ENCODE measurements around the gene ARHGAP32. TPM values are rescaled to one million over a fixed set of nuclear protein-coding genes. Genes with fewer than 3 reads are reported as not detected.

The ARHGAP32 gene
- total RNA-seq, 1 donor from 2014 or later = 4.2 TPM

- DNase-seq (ENCODE audit: low read depth) = no peak
- no peak overlapping the region for H3K4me3 ChIP-seq (ENCODE audit: low read depth, low read length)
- TF ChIP-seq, protein P1, sequence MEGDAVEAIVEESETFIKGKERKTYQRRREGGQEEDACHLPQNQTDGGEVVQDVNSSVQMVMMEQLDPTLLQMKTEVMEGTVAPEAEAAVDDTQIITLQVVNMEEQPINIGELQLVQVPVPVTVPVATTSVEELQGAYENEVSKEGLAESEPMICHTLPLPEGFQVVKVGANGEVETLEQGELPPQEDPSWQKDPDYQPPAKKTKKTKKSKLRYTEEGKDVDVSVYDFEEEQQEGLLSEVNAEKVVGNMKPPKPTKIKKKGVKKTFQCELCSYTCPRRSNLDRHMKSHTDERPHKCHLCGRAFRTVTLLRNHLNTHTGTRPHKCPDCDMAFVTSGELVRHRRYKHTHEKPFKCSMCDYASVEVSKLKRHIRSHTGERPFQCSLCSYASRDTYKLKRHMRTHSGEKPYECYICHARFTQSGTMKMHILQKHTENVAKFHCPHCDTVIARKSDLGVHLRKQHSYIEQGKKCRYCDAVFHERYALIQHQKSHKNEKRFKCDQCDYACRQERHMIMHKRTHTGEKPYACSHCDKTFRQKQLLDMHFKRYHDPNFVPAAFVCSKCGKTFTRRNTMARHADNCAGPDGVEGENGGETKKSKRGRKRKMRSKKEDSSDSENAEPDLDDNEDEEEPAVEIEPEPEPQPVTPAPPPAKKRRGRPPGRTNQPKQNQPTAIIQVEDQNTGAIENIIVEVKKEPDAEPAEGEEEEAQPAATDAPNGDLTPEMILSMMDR (conservative IDR thresholded peaks at IDR 0.05; ENCODE audit: low read depth, low read length) = no peak
Observed at GRCh38 chr11:128926437-128927107, 265.6 kb downstream of the ARHGAP32 start.

GRCh38 chr11:128926000-128926399 lies 266.1 kb downstream of the ARHGAP32 start:
- TF ChIP-seq, protein P1 (conservative IDR thresholded peaks at IDR 0.05; ENCODE audit: low read depth, low read length) = no peak
- no peak overlapping the region for H3K4me3 ChIP-seq (ENCODE audit: low read depth, low read length)
- DNase-seq (ENCODE audit: low read depth) = no peak

GRCh38 chr11:128925250-128925600 lies 266.9 kb downstream of the ARHGAP32 start:
- TF ChIP-seq, protein P1 (conservative IDR thresholded peaks at IDR 0.05; ENCODE audit: low read depth, low read length) = no peak
- no peak overlapping the region for H3K4me3 ChIP-seq (ENCODE audit: low read depth, low read length)
- no peak for DNase-seq (ENCODE audit: low read depth)

DNA sequence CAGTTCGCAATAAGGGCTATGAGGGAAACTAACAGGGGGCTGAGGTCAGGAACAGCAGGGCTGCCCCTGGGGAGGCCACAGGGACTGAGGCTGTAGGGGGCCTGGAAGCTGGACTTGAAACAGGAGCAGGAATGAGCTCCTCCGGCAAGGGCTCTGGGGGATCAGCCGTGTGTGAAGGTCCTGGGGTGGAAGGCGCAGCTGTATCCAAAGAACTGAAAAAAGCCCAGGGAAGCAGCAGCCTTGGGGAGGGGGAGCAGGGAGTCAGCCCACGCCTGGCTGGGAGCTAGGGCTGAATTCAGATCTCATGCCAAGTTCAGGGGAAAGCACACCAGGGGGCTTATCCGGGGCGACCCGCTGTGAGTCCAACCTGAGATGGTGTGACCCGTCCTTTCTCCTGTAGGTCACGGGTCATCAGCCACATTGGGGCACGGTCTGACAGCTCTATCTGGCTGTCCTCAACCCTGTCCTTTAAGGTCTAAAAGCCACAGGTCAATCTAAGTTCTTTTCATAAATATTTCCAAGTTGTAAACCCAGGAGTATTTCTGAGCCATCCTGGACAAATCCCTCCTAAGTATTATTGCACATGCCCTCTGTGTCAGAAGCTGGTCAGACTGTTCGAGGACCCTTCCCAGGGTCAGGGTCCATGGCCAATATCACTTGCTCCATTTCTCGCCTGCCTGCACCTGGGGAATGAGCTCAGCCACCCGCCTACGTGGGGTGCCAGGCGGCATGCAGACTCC lies 267.4 kb downstream of the ARHGAP32 start:
- TF ChIP-seq, protein P1 (conservative IDR thresholded peaks at IDR 0.05; ENCODE audit: low read depth, low read length) = no peak
- no peak overlapping the region for H3K4me3 ChIP-seq (ENCODE audit: low read depth, low read length)
- DNase-seq (ENCODE audit: low read depth) = no peak

DNA sequence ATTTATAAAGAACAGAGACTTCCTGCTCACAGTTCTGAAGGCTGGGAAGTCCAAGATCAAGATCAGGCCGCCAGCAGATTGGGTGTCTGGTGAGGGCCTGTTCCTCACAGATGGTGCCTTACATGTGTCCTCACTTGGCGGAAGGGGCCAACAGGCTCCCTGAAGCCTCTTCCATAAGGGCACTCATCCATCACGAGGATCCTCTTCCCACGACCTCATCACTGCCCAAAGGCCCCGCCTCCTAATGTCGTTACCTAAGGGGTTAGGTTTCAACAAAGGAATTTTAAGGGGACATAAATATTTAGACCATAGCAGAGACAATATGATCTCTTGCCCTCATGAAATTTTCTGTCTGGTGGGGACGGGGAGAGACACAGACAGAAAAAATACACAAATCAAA lies 268.0 kb downstream of the ARHGAP32 start:
- no peak for DNase-seq (ENCODE audit: low read depth)
- no peak overlapping the region for H3K4me3 ChIP-seq (ENCODE audit: low read depth, low read length)
- TF ChIP-seq, protein P1 (conservative IDR thresholded peaks at IDR 0.05; ENCODE audit: low read depth, low read length) = no peak

DNA sequence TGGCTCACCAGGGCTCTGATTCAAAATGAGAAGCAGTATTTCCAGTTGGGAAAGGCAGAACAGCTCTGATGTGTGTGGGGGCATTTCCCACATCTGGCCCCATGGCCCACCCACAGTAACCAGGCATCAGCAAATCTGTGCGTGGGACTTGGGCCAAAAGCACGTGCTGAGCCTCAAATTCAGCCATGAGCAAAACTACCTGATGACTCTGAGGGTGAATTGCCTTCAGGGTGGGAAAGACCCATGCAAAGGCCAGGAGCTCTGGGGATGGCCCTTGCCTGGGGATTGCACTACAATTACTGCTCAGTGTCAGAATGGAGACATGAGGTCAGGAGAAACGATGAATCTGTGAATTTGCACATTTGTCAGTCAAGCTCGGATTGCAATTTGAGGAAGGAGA lies 270.3 kb downstream of the ARHGAP32 start:
- DNase-seq (ENCODE audit: low read depth) = no peak

More for the DNA sequence above, 270.3 kb downstream of the ARHGAP32 start:
- TF ChIP-seq, protein P1 (conservative IDR thresholded peaks at IDR 0.05; ENCODE audit: low read depth, low read length) = no peak
- no peak overlapping the region for H3K4me3 ChIP-seq (ENCODE audit: low read depth, low read length)

Measured in epithelial cell of proximal tubule (primary cell).